Tibial nerve (tissue), 4 donors: ENCODE results near the gene EEPD1. TPM values are rescaled to one million over a fixed set of nuclear protein-coding genes. Genes with fewer than 3 reads are reported as not detected.
A peak's percentile ranks its signal among the peaks of the same experiment; 100 is the strongest.
"Not testable (repeated sequence)": the region's sequence is repeated elsewhere in the genome, so short reads cannot be mapped to it uniquely, and the experiment has no call there.

Experiments
- DNase-seq, 2 donors: peaks; one replicate each; pipeline ENCODE4 v3.0.0-alpha.2; 2019; ENCODE audit warnings: low spot score in 2 of 2
- H3K27ac ChIP-seq, 4 donors: fragments of 200-600 bp; sonication (generic) in 3 of 4; one replicate each; pipeline ENCODE4 v1.5.1; 2017 to 2019; ENCODE audit warnings: mild to moderate bottlenecking in 1 of 4
- H3K27me3 ChIP-seq, 2 donors: fragments of 200-600 bp; sonication (generic) in 1 of 2; one replicate each; pipeline versions ENCODE4 v1.5.1 to v1.6.0; 2017 to 2019
- H3K36me3 ChIP-seq, 3 donors: fragments of 200-600 bp; sonication (generic); one replicate each; pipeline ENCODE4 v1.5.1; 2018 to 2019
- H3K4me1 ChIP-seq, 4 donors: fragments of 200-600 bp; sonication (generic) in 3 of 4; one replicate each; pipeline ENCODE4 v1.5.1; 2017 to 2019
- H3K4me3 ChIP-seq, 4 donors: fragments of 200-600 bp; sonication (generic) in 3 of 4; one replicate each; pipeline ENCODE4 v1.5.1; 2017 to 2019; ENCODE audit warnings: mild to moderate bottlenecking in 1 of 4, moderate library complexity in 1 of 4
- H3K9me3 ChIP-seq, 4 donors: fragments of 200-600 bp; sonication (generic) in 3 of 4; one replicate each; pipeline ENCODE4 v1.5.1; 2017 to 2019
- CTCF ChIP-seq, 5 experiments: fragments of 200-600 bp in 3 of 5; fragments of 450-650 bp in 2 of 5; sonication (generic) in 3 of 5; IDR thresholded peaks; one replicate each; pipeline ENCODE4 v1.5.1; 2016 to 2019; ENCODE audit warnings: antibody characterized with exemption in 5 of 5, mild to moderate bottlenecking in 3 of 5, moderate library complexity in 2 of 5
- EP300 ChIP-seq, 2 donors: sonication (generic); formaldehyde crosslinking; IDR thresholded peaks; one replicate each; pipeline ENCODE4 v1.6.1; 2017; ENCODE audit warnings: antibody characterized with exemption in 2 of 2, mild to moderate bottlenecking in 1 of 2
- POLR2A ChIP-seq, 2 donors: fragments of 450-650 bp; IDR thresholded peaks; one replicate each; pipeline ENCODE4 v1.6.1; 2017; ENCODE audit warnings: antibody characterized with exemption in 2 of 2, mild to moderate bottlenecking in 2 of 2, moderate library complexity in 2 of 2
- WGBS, 2 donors: methylation state at CpG; one replicate each; pipeline ENCODE4 v1.1.5; 2018; 5-methylcytosine and 5-hydroxymethylcytosine counted together
- total RNA-seq, 4 donors: library from RNA; depleted of rRNA; stranded (reverse); fragments of >200 nt; gene quantifications; one replicate each; pipeline ENCODE4 v1.1.0, GENCODE V29; 2016

EEPD1 gene
- total RNA-seq, 4 donors from 2014 or later: 9.0 to 18.0 (median 16.5) TPM

- Histone ChIP-seq H3K9me3 (peaks cover 0 to 12% (median 0%) of the 10 kb centered on the region in 4 donors), H3K4me1 (peaks cover 0 to 6% (median 0%) of the 10 kb centered on the region in 4 donors), H3K4me3 (no peak overlapping the region), H3K36me3 (no peaks in the 10 kb centered on the region), H3K27me3 (no peaks in the 10 kb centered on the region), H3K27ac (no peak overlapping the region)
- no peak for DNase-seq
- TF ChIP-seq EP300 (IDR thresholded peaks at IDR 0.05): no peak
- no peak for TF ChIP-seq CTCF (IDR thresholded peaks at IDR 0.05)
- no peak for TF ChIP-seq POLR2A (IDR thresholded peaks at IDR 0.05)
- WGBS, 2 donors: 75 to 100% methylated on average over 4 of the region's 4 CpGs
These were observed 5.7 kb upstream of the EEPD1 start for GRCh38 chr7:36147361-36147760.

- WGBS, 2 donors: 90 to 94% methylated on average over 3 to 4 of the region's 4 CpGs
- TF ChIP-seq CTCF (IDR thresholded peaks at IDR 0.05): no peak
- TF ChIP-seq POLR2A (IDR thresholded peaks at IDR 0.05): no peak
- no peak for TF ChIP-seq EP300 (IDR thresholded peaks at IDR 0.05)
- no peak for DNase-seq
- no peaks in the 10 kb centered on the region for H3K36me3 ChIP-seq
- H3K9me3 ChIP-seq: peaks cover 0 to 12% (median 0%) of the 10 kb centered on the region in 4 donors
- peaks cover 0 to 7% (median under 1%) of the 10 kb centered on the region in 4 donors for H3K4me1 ChIP-seq
- H3K27ac ChIP-seq: no peak overlapping the region
- no peaks in the 10 kb centered on the region for H3K27me3 ChIP-seq
- H3K4me3 ChIP-seq: no peak overlapping the region
These were observed 4.5 kb upstream of the EEPD1 start for GRCh38 chr7:36148422-36149065.

GRCh38 chr7:36149240-36149639 is 3.8 kb upstream of the EEPD1 start:
- H3K4me3 ChIP-seq, H3K36me3 ChIP-seq, H3K27me3 ChIP-seq, DNase-seq, H3K27ac ChIP-seq: not testable (repeated sequence)
- 54 to 56% methylated on average over 1 to 2 of the region's 2 CpGs for WGBS, 2 donors
- H3K9me3 ChIP-seq: peaks cover 0 to 12% (median 0%) of the 10 kb centered on the region in 4 donors
- peaks cover 0 to 14% (median 4%) of the 10 kb centered on the region in 4 donors for H3K4me1 ChIP-seq

- H3K9me3 ChIP-seq: peaks cover 0 to 12% (median 0%) of the 10 kb centered on the region in 4 donors
- H3K27me3 ChIP-seq: no peaks in the 10 kb centered on the region
- H3K4me3 ChIP-seq: no peak overlapping the region
- H3K4me1 ChIP-seq: peaks cover 0 to 20% (median 6%) of the 10 kb centered on the region in 4 donors
- WGBS, 2 donors: 73 to 78% methylated on average over 7 to 8 of the region's 8 CpGs
- no peak for DNase-seq
- H3K27ac ChIP-seq: no peak overlapping the region
- no peaks in the 10 kb centered on the region for H3K36me3 ChIP-seq
- TF ChIP-seq EP300 (IDR thresholded peaks at IDR 0.05): no peak
- no peak for TF ChIP-seq CTCF (IDR thresholded peaks at IDR 0.05)
- TF ChIP-seq POLR2A (IDR thresholded peaks at IDR 0.05): no peak
These were observed 3.2 kb upstream of the EEPD1 start for GRCh38 chr7:36149694-36150452.

- H3K4me3 ChIP-seq: peak overlapping the region; percentile 12 to 89 (median 84)
- peak overlapping the region; percentile 67 to 86 (median 82) for H3K27ac ChIP-seq
- TF ChIP-seq CTCF (IDR thresholded peaks at IDR 0.05): peak in 1 of 5 experiments; percentile 8
- no peak for TF ChIP-seq POLR2A (IDR thresholded peaks at IDR 0.05)
- TF ChIP-seq EP300 (IDR thresholded peaks at IDR 0.05): no peak
- no peaks in the 10 kb centered on the region for H3K27me3 ChIP-seq
- peaks cover 0 to 43% (median 10%) of the 10 kb centered on the region in 4 donors for H3K4me1 ChIP-seq
- WGBS, 2 donors: 47 to 48% methylated on average over 25 to 28 of the region's 30 CpGs
- H3K36me3 ChIP-seq: no peaks in the 10 kb centered on the region
- H3K9me3 ChIP-seq: peaks cover 0 to 12% (median 0%) of the 10 kb centered on the region in 4 donors
- no peak for DNase-seq
These were observed 916 bp upstream of the EEPD1 start for GRCh38 chr7:36151921-36152755.
